ENCODE data around the gene XPNPEP1.

DNA sequence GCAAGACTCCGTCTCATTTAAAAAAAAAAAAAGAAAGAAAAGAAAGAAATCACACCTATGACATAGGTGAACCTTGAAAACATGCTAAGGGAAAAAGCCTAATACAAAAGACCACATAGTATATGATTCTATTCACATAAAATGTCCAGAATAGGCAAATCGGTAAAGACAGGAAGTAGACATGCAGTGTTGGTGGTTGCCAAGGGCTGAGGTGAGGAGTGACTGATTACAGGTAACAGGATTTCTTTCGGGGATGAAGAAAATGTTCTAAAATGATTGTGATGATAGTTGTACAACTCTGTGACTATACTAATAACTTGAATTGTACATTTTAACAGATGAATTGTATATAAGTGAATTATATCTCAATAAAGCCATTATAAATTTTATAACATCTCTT is 3.3 kb downstream of the XPNPEP1 start:
- no peak for TF ChIP-seq EZH2 (IDR thresholded peaks at IDR 0.05; ENCODE audit: borderline replicate concordance, low read length)
- TF ChIP-seq, protein P1, sequence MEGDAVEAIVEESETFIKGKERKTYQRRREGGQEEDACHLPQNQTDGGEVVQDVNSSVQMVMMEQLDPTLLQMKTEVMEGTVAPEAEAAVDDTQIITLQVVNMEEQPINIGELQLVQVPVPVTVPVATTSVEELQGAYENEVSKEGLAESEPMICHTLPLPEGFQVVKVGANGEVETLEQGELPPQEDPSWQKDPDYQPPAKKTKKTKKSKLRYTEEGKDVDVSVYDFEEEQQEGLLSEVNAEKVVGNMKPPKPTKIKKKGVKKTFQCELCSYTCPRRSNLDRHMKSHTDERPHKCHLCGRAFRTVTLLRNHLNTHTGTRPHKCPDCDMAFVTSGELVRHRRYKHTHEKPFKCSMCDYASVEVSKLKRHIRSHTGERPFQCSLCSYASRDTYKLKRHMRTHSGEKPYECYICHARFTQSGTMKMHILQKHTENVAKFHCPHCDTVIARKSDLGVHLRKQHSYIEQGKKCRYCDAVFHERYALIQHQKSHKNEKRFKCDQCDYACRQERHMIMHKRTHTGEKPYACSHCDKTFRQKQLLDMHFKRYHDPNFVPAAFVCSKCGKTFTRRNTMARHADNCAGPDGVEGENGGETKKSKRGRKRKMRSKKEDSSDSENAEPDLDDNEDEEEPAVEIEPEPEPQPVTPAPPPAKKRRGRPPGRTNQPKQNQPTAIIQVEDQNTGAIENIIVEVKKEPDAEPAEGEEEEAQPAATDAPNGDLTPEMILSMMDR (conservative IDR thresholded peaks at IDR 0.05 in 1 of 2, IDR thresholded peaks at IDR 0.05 in 1 of 2; ENCODE audit: extremely low read depth in 1 of 2, insufficient read depth in 1 of 2, low read depth in 1 of 2, low read length in 2 of 2), result no peak

Data from mammary epithelial cell (primary cell).